ENCODE data around the gene CLDN7. TPM values are rescaled to one million over a fixed set of nuclear protein-coding genes. Genes with fewer than 3 reads are reported as not detected.

CLDN7 gene
- total RNA-seq, 1 donor from 2014 or later, result 0.75 TPM

- DNase-seq (ENCODE audit: low spot score), result peak; percentile 99
- intact Hi-C loops (cut with DNase I), result no loop called here
These were observed 47.8 kb downstream of the CLDN7 start for GRCh38 chr17:7214300-7215135.

GRCh38 chr17:7213895-7214299, 48.4 kb downstream of the CLDN7 start:
- intact Hi-C loops (cut with DNase I), result no loop called here
- no peak for DNase-seq (ENCODE audit: low spot score)

GRCh38 chr17:7211491-7212273, 50.6 kb downstream of the CLDN7 start:
- intact Hi-C loops (cut with DNase I), result no loop called here
- DNase-seq (ENCODE audit: low spot score), result no peak

Small RNAs within 50 kb of the gene (microRNA-seq; reads per million reads assigned to microRNA genes)
- gene MIR324, result 416 reads per million, percentile 78 among the genes with 10 or more reads in this experiment

Other genes starting within 250 kb of the CLDN7 start
- gene RNASEK, start 249.9 kb downstream of the CLDN7 start, total RNA-seq, result 171 TPM
- 8.8 TPM for gene BCL6B, start 239.4 kb downstream of the CLDN7 start, total RNA-seq
- 0.48 TPM for gene SLC16A13, start 226.5 kb downstream of the CLDN7 start, total RNA-seq
- gene SLC16A11, start 218.4 kb downstream of the CLDN7 start, total RNA-seq, result 1.1 TPM
- 3.0 TPM for gene CLEC10A, start 182.2 kb downstream of the CLDN7 start, total RNA-seq
- 0.24 TPM for gene ASGR2, start 147.7 kb downstream of the CLDN7 start, total RNA-seq
- 0.54 TPM for gene ASGR1, start 83.1 kb downstream of the CLDN7 start, total RNA-seq
- 16.0 TPM for gene DLG4, start 42.6 kb downstream of the CLDN7 start, total RNA-seq
- 966 TPM for gene ACADVL, start 42.5 kb downstream of the CLDN7 start, total RNA-seq
- gene DVL2, start 28.0 kb downstream of the CLDN7 start, total RNA-seq, result 22.5 TPM
- gene PHF23, start 23.0 kb downstream of the CLDN7 start, total RNA-seq, result 20.5 TPM
- 449 TPM for gene GABARAP, start 20.0 kb downstream of the CLDN7 start, total RNA-seq
- 111 TPM for gene CTDNEP1, start 10.7 kb downstream of the CLDN7 start, total RNA-seq
- 57.5 TPM for gene ELP5, start 10.3 kb downstream of the CLDN7 start, total RNA-seq
- gene SLC2A4, start 19.2 kb upstream of the CLDN7 start, total RNA-seq, result 73.5 TPM
- gene YBX2, start 32.2 kb upstream of the CLDN7 start, total RNA-seq, result 1.2 TPM
- 263 TPM for gene EIF5A, start 45.1 kb upstream of the CLDN7 start, total RNA-seq
- gene GPS2, start 52.9 kb upstream of the CLDN7 start, total RNA-seq, result 49.0 TPM
- gene NEURL4, start 66.9 kb upstream of the CLDN7 start, total RNA-seq, result 29.9 TPM
- 16.4 TPM for gene ACAP1, start 74.1 kb upstream of the CLDN7 start, total RNA-seq
- 9.6 TPM for gene KCTD11, start 89.7 kb upstream of the CLDN7 start, total RNA-seq
- not detected for gene TMEM95, start 92.7 kb upstream of the CLDN7 start, total RNA-seq
- 2.0 TPM for gene TNK1, start 118.6 kb upstream of the CLDN7 start, total RNA-seq
- gene PLSCR3, start 132.0 kb upstream of the CLDN7 start, total RNA-seq, result 16.8 TPM
- gene TMEM256, start 141.6 kb upstream of the CLDN7 start, total RNA-seq, result 67.7 TPM
- gene NLGN2, start 145.4 kb upstream of the CLDN7 start, total RNA-seq, result 11.0 TPM
- not detected for gene SPEM1, start 157.8 kb upstream of the CLDN7 start, total RNA-seq
- gene SPEM2, start 163.1 kb upstream of the CLDN7 start, total RNA-seq, result not detected
- gene SPEM3, start 166.4 kb upstream of the CLDN7 start, total RNA-seq, result not detected
- 2.6 TPM for gene TMEM102, start 173.0 kb upstream of the CLDN7 start, total RNA-seq
- 3.9 TPM for gene FGF11, start 177.0 kb upstream of the CLDN7 start, total RNA-seq
- 9.9 TPM for gene CHRNB1, start 182.6 kb upstream of the CLDN7 start, total RNA-seq
- 69.4 TPM for gene ZBTB4, start 217.2 kb upstream of the CLDN7 start, total RNA-seq
- gene SLC35G6, start 219.0 kb upstream of the CLDN7 start, total RNA-seq, result not detected
- gene POLR2A, start 221.9 kb upstream of the CLDN7 start, total RNA-seq, result 56.4 TPM